Nephron progenitor cell (in vitro differentiated cells): Measurements from ENCODE around the gene DDX50.
A peak's percentile ranks its signal among the peaks of the same experiment; 100 is the strongest.

ENCODE experiments used
- DNase-seq: peaks from one replicate; pipeline ENCODE4 v3.0.0; 2021
- H3K27ac Mint-ChIP-seq: 2 replicates; pipeline ENCODE4 v1.8.0; 2021; ENCODE audit warnings: mild to moderate bottlenecking, moderate library complexity, mixed read lengths
- H3K27me3 Mint-ChIP-seq: 2 replicates; pipeline ENCODE4 v1.8.0; 2021; ENCODE audit warnings: mild to moderate bottlenecking, low read depth, mixed read lengths; ENCODE audit not compliant: poor library complexity
- H3K36me3 Mint-ChIP-seq: 2 replicates; pipeline ENCODE4 v1.8.0; 2021; ENCODE audit warnings: low read depth, mixed read lengths
- H3K4me1 Mint-ChIP-seq: 2 replicates; pipeline ENCODE4 v1.8.0; 2021; ENCODE audit warnings: mixed read lengths
- H3K4me3 Mint-ChIP-seq: 2 replicates; pipeline ENCODE4 v1.8.0; 2021; ENCODE audit warnings: mild to moderate bottlenecking, moderate library complexity, mixed read lengths
- H3K9me3 Mint-ChIP-seq: 2 replicates; pipeline ENCODE4 v1.8.0; 2021; ENCODE audit warnings: mild to moderate bottlenecking, moderate library complexity, mixed read lengths
- CTCF ChIP-seq: fragments of 200-600 bp; sonication (generic); IDR thresholded peaks from 2 replicates; pipeline ENCODE4 v1.5.0; 2021; ENCODE audit warnings: antibody characterized with exemption

The DDX50 gene

GRCh38 chr10:68987611-68988010 is 86.5 kb downstream of the DDX50 start:
- TF ChIP-seq CTCF, result no peak
- Mint-ChIP-seq H3K4me3 (peak overlapping the region; percentile 97), H3K27me3 (no peaks in the 10 kb centered on the region), H3K9me3 (no peaks in the 10 kb centered on the region), H3K4me1 (peaks cover 42% of the 10 kb centered on the region), H3K36me3 (peaks cover 22% of the 10 kb centered on the region), H3K27ac (no peak overlapping the region)
- no peak for DNase-seq

GRCh38 chr10:68988530-68989316 is 87.6 kb downstream of the DDX50 start, which contains the start of gene KIFBP:
Gene KIFBP (plus strand): TSS chr10:68988803. CDS start chr10:68988833, 30 bp downstream.
- Mint-ChIP-seq H3K9me3 (no peaks in the 10 kb centered on the region), H3K36me3 (peaks cover 14% of the 10 kb centered on the region), H3K27ac (peak within 1 kb of the TSS; percentile 97), H3K27me3 (no peaks in the 10 kb centered on the region), H3K4me1 (peaks cover 53% of the 10 kb centered on the region), H3K4me3 (peak within 1 kb of the TSS; percentile 97)
- TF ChIP-seq CTCF, result peak; percentile 25
- DNase-seq, result peak; percentile 85

- TF ChIP-seq CTCF, result no peak
Measured at GRCh38 chr10:68989317-68989990, 88.3 kb downstream of the DDX50 start.

GRCh38 chr10:68992636-68993440 is 91.7 kb downstream of the DDX50 start:
- H3K9me3 Mint-ChIP-seq, result no peaks in the 10 kb centered on the region
- no peaks in the 10 kb centered on the region for H3K27me3 Mint-ChIP-seq
- H3K36me3 Mint-ChIP-seq, result peaks cover 7% of the 10 kb centered on the region
- peak overlapping the region; percentile 85 for H3K27ac Mint-ChIP-seq
- no peak for TF ChIP-seq CTCF
- H3K4me3 Mint-ChIP-seq, result peak overlapping the region; percentile 59
- H3K4me1 Mint-ChIP-seq, result peaks cover 61% of the 10 kb centered on the region
- no peak for DNase-seq

More at GRCh38 chr10:68989317-68989990, 88.3 kb downstream of the DDX50 start:
- no peaks in the 10 kb centered on the region for H3K27me3 Mint-ChIP-seq
- peaks cover 58% of the 10 kb centered on the region for H3K4me1 Mint-ChIP-seq
- peaks cover 10% of the 10 kb centered on the region for H3K36me3 Mint-ChIP-seq
- peak overlapping the region; percentile 33 for H3K27ac Mint-ChIP-seq
- H3K4me3 Mint-ChIP-seq, result peak overlapping the region; percentile 97
- no peaks in the 10 kb centered on the region for H3K9me3 Mint-ChIP-seq
- peak; percentile 28 for DNase-seq
